Measurements from ENCODE around the gene LRRK1. TPM values are rescaled to one million over a fixed set of nuclear protein-coding genes. Genes with fewer than 3 reads are reported as not detected.

Gene LRRK1
- polyA plus RNA-seq, 1 donor (not counting 4 experiments of a cell fraction or from before 2014, with no cell fraction given): 6.2 TPM

GRCh38 chr15:101118615-101119014, 199.5 kb downstream of the LRRK1 start:
- FAIRE-seq: no peak

GRCh38 chr15:101119181-101119580, 200.0 kb downstream of the LRRK1 start:
- H3K9ac ChIP-seq (ENCODE audit: control insufficient read depth, extremely low read depth, insufficient read depth, low read length): no peak overlapping the region
- dilution Hi-C loops (cut with MboI; ENCODE audit: extremely low pct_ligation_motif_present, low sequenced_read_pairs): no loop called here
- H3K4me3 ChIP-seq (ENCODE audit: control insufficient read depth in 2 of 3, extremely low read depth in 1 of 3, insufficient read depth in 2 of 3, low read depth in 1 of 3, low read length in 3 of 3): no peak overlapping the region
- no peak overlapping the region for H3K27ac ChIP-seq (ENCODE audit: control insufficient read depth, insufficient read depth, low read length)
- no peaks in the 10 kb centered on the region for H3K9me1 ChIP-seq (ENCODE audit: control insufficient read depth, extremely low read depth, insufficient read depth, low read length)
- no peaks in the 10 kb centered on the region for H3K36me3 ChIP-seq (ENCODE audit: control insufficient read depth in 2 of 2, extremely low read depth in 1 of 2, insufficient read depth in 2 of 2, low read length in 2 of 2)
- no peaks in the 10 kb centered on the region for H3K9me3 ChIP-seq (ENCODE audit: control insufficient read depth, low read depth, low read length)
- peaks cover 7% of the 10 kb centered on the region for H3K4me1 ChIP-seq (ENCODE audit: control insufficient read depth, extremely low read depth, insufficient read depth, low read length)
- DNase-seq (ENCODE audit: low read depth, low spot score) (no peak), FAIRE-seq (no peak)
- H3K4me2 ChIP-seq (ENCODE audit: control insufficient read depth, extremely low read depth, insufficient read depth, low read depth, low read length): no peak overlapping the region
- H2AFZ ChIP-seq (ENCODE audit: control insufficient read depth, low read length): no peak overlapping the region
- no peaks in the 10 kb centered on the region for H4K20me1 ChIP-seq (ENCODE audit: control insufficient read depth, extremely low read depth, insufficient read depth, low read length)
- no peaks in the 10 kb centered on the region for H3K27me3 ChIP-seq (ENCODE audit: control insufficient read depth, extremely low read depth, insufficient read depth, low read length)
- TF ChIP-seq CTCF (optimal IDR thresholded peaks at IDR 0.05 in 1 of 3, IDR thresholded peaks at IDR 0.05 in 1 of 3, conservative IDR thresholded peaks at IDR 0.05 in 1 of 3; ENCODE audit: extremely low read depth in 1 of 3, insufficient read depth in 2 of 3, low read length in 3 of 3) (no peak), EZH2 (IDR thresholded peaks at IDR 0.05; ENCODE audit: low read length) (no peak)
- H3K79me2 ChIP-seq (ENCODE audit: control insufficient read depth, insufficient read depth, low read length): no peaks in the 10 kb centered on the region

More at GRCh38 chr15:101118615-101119014, 199.5 kb downstream of the LRRK1 start:
- H3K79me2 ChIP-seq (ENCODE audit: control insufficient read depth, insufficient read depth, low read length): no peaks in the 10 kb centered on the region
- dilution Hi-C loops (cut with MboI; ENCODE audit: extremely low pct_ligation_motif_present, low sequenced_read_pairs): no loop called here
- no peaks in the 10 kb centered on the region for H3K27me3 ChIP-seq (ENCODE audit: control insufficient read depth, extremely low read depth, insufficient read depth, low read length)
- H3K4me3 ChIP-seq (ENCODE audit: control insufficient read depth in 2 of 3, extremely low read depth in 1 of 3, insufficient read depth in 2 of 3, low read depth in 1 of 3, low read length in 3 of 3): no peak overlapping the region
- DNase-seq (ENCODE audit: low read depth, low spot score): no peak
- H4K20me1 ChIP-seq (ENCODE audit: control insufficient read depth, extremely low read depth, insufficient read depth, low read length): no peaks in the 10 kb centered on the region
- peaks cover 7% of the 10 kb centered on the region for H3K4me1 ChIP-seq (ENCODE audit: control insufficient read depth, extremely low read depth, insufficient read depth, low read length)
- TF ChIP-seq CTCF (optimal IDR thresholded peaks at IDR 0.05 in 1 of 3, IDR thresholded peaks at IDR 0.05 in 1 of 3, conservative IDR thresholded peaks at IDR 0.05 in 1 of 3; ENCODE audit: extremely low read depth in 1 of 3, insufficient read depth in 2 of 3, low read length in 3 of 3) (no peak), EZH2 (IDR thresholded peaks at IDR 0.05; ENCODE audit: low read length) (no peak)
- no peaks in the 10 kb centered on the region for H3K9me1 ChIP-seq (ENCODE audit: control insufficient read depth, extremely low read depth, insufficient read depth, low read length)
- no peak overlapping the region for H3K4me2 ChIP-seq (ENCODE audit: control insufficient read depth, extremely low read depth, insufficient read depth, low read depth, low read length)
- no peaks in the 10 kb centered on the region for H3K36me3 ChIP-seq (ENCODE audit: control insufficient read depth in 2 of 2, extremely low read depth in 1 of 2, insufficient read depth in 2 of 2, low read length in 2 of 2)
- no peaks in the 10 kb centered on the region for H3K9me3 ChIP-seq (ENCODE audit: control insufficient read depth, low read depth, low read length)
- H2AFZ ChIP-seq (ENCODE audit: control insufficient read depth, low read length): no peak overlapping the region
- no peak overlapping the region for H3K9ac ChIP-seq (ENCODE audit: control insufficient read depth, extremely low read depth, insufficient read depth, low read length)
- H3K27ac ChIP-seq (ENCODE audit: control insufficient read depth, insufficient read depth, low read length): no peak overlapping the region

Other genes starting within 250 kb of the LRRK1 start
- gene ALDH1A3, start 39.5 kb upstream of the LRRK1 start, polyA plus RNA-seq: 85.0 to 356 TPM (median 218 TPM) in 3 replicates